Gastrocnemius medialis (tissue), 4 donors: Measurements from ENCODE around the gene P2RY10. TPM values are rescaled to one million over a fixed set of nuclear protein-coding genes. Genes with fewer than 3 reads are reported as not detected.

Experiments used
- ATAC-seq, 2 donors: fragments of 150-250 bp; one replicate each; pipeline ENCODE4 v1.9.1; 2016
- DNase-seq, 2 donors: peaks; one replicate each; pipeline ENCODE4 v3.0.0-alpha.2; 2019
- H3K27ac ChIP-seq, 4 donors: fragments of 200-600 bp; sonication (generic); 1 replicate in 1 of 4; 2 replicates in 3 of 4; pipeline ENCODE4 v1.5.1; 2016 to 2018; ENCODE audit warnings: mild to moderate bottlenecking in 2 of 4, moderate library complexity in 1 of 4
- H3K27me3 ChIP-seq, 3 donors: fragments of 200-600 bp; sonication (generic) in 2 of 3; 1 replicate in 1 of 3; 2 replicates in 2 of 3; pipeline versions ENCODE4 v1.5.1 to v1.6.0; 2016 to 2019; ENCODE audit warnings: mild to moderate bottlenecking in 1 of 3, moderate library complexity in 1 of 3
- H3K36me3 ChIP-seq, 2 donors: fragments of 200-600 bp; sonication (generic) in 1 of 2; one replicate each; pipeline ENCODE4 v1.5.1; 2017 to 2018
- H3K4me1 ChIP-seq, 2 donors: fragments of 200-600 bp; sonication (generic) in 1 of 2; one replicate each; pipeline ENCODE4 v1.5.1; 2016 to 2017; ENCODE audit warnings: mild to moderate bottlenecking in 2 of 2
- H3K4me3 ChIP-seq, 4 donors: fragments of 200-600 bp; sonication (generic) in 3 of 4; 1 replicate in 1 of 4; 2 replicates in 3 of 4; pipeline ENCODE4 v1.5.1; 2016 to 2019; ENCODE audit warnings: mild to moderate bottlenecking in 2 of 4
- H3K9me3 ChIP-seq, 3 donors: fragments of 200-600 bp; sonication (generic) in 2 of 3; 1 replicate in 1 of 3; 2 replicates in 2 of 3; pipeline ENCODE4 v1.5.1; 2016 to 2019
- POLR2A ChIP-seq, 2 donors: fragments of 450-650 bp; IDR thresholded peaks; one replicate each; pipeline ENCODE4 v1.6.1; 2017; ENCODE audit warnings: antibody characterized with exemption in 2 of 2, mild to moderate bottlenecking in 2 of 2, moderate library complexity in 2 of 2
- in situ Hi-C, 4 donors: fragments of 200-750 bp; cut with MboI; loops; one replicate each; pipeline versions ENCODE4 v1.15.0 to v1.8.0; 2017; ENCODE audit warnings: low sequenced_read_pairs in 4 of 4
- intact Hi-C: fragments of 100-400 bp; cut with DNase I; formaldehyde crosslinking; loops from one replicate; pipeline ENCODE4 v1.15.1; 2023; ENCODE audit warnings: low total_unique reads
- total RNA-seq, 4 donors: library from RNA; depleted of rRNA; stranded (reverse); fragments of >200 nt; gene quantifications; one replicate each; pipeline versions ENCODE4 v1.1.0 to v1.2.3, GENCODE V29; 2016
- TF ChIP-seq, protein P1 (sequence below), 5 experiments: fragments of 450-650 bp in 3 of 5; fragments of 200-600 bp in 2 of 5; sonication (generic) in 2 of 5; IDR thresholded peaks in 4 of 5; conservative IDR thresholded peaks in 1 of 5; 1 replicate in 4 of 5; 2 replicates in 1 of 5; pipeline ENCODE4 v1.5.1; 2016 to 2019; ENCODE audit warnings: antibody characterized with exemption in 5 of 5, mild to moderate bottlenecking in 3 of 5, moderate library complexity in 3 of 5

The P2RY10 gene
- total RNA-seq, 4 donors from 2014 or later, result 1.6 TPM; not detected in 3

DNA sequence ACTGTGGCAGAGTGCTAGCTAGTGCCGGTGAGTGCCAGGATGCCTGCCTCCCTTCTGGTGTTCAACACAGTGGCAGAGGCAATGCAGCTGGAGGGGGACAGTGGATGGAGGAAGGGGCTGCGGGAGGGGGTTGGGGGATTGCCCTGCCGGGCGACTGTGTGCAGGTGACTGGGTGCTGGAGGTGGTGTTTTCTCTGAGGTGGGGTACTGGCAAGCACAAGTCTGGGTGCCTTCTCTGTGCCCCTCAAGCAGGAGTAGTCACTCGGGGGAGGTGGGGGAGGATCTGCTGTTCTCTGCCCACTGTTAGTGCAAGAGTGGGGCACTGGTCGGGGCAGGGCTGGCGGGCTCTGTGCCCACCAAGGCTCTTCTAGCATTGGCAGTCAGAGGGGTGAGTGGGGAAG lies 10.3 kb upstream of the P2RY10 start:
- no peak overlapping the region for H3K27ac ChIP-seq
- no peaks in the 10 kb centered on the region for H3K27me3 ChIP-seq
- H3K4me3 ChIP-seq, result no peak overlapping the region
- no peaks in the 10 kb centered on the region for H3K36me3 ChIP-seq
- in situ Hi-C loops (no loop called here), intact Hi-C loops (no loop called here)
- H3K9me3 ChIP-seq, result no peaks in the 10 kb centered on the region
- DNase-seq, result no peak
- ATAC-seq, result no peak
- H3K4me1 ChIP-seq, result no peaks in the 10 kb centered on the region
- no peak for TF ChIP-seq POLR2A (IDR thresholded peaks at IDR 0.05)
- TF ChIP-seq, protein P1, sequence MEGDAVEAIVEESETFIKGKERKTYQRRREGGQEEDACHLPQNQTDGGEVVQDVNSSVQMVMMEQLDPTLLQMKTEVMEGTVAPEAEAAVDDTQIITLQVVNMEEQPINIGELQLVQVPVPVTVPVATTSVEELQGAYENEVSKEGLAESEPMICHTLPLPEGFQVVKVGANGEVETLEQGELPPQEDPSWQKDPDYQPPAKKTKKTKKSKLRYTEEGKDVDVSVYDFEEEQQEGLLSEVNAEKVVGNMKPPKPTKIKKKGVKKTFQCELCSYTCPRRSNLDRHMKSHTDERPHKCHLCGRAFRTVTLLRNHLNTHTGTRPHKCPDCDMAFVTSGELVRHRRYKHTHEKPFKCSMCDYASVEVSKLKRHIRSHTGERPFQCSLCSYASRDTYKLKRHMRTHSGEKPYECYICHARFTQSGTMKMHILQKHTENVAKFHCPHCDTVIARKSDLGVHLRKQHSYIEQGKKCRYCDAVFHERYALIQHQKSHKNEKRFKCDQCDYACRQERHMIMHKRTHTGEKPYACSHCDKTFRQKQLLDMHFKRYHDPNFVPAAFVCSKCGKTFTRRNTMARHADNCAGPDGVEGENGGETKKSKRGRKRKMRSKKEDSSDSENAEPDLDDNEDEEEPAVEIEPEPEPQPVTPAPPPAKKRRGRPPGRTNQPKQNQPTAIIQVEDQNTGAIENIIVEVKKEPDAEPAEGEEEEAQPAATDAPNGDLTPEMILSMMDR (IDR thresholded peaks at IDR 0.05 in 4 of 5, conservative IDR thresholded peaks at IDR 0.05 in 1 of 5), result no peak

GRCh38 chrX:78944351-78944750 lies 840 bp upstream of the P2RY10 start:
- Histone ChIP-seq H3K9me3 (no peaks in the 10 kb centered on the region), H3K4me1 (no peaks in the 10 kb centered on the region), H3K4me3 (no peak overlapping the region), H3K27ac (no peak overlapping the region), H3K27me3 (no peaks in the 10 kb centered on the region), H3K36me3 (no peaks in the 10 kb centered on the region)
- DNase-seq (no peak), ATAC-seq (no peak)
- intact Hi-C loops (no loop called here), in situ Hi-C loops (no loop called here)
- TF ChIP-seq POLR2A (IDR thresholded peaks at IDR 0.05), result no peak
- TF ChIP-seq, protein P1 (IDR thresholded peaks at IDR 0.05 in 4 of 5, conservative IDR thresholded peaks at IDR 0.05 in 1 of 5), result no peak

DNA sequence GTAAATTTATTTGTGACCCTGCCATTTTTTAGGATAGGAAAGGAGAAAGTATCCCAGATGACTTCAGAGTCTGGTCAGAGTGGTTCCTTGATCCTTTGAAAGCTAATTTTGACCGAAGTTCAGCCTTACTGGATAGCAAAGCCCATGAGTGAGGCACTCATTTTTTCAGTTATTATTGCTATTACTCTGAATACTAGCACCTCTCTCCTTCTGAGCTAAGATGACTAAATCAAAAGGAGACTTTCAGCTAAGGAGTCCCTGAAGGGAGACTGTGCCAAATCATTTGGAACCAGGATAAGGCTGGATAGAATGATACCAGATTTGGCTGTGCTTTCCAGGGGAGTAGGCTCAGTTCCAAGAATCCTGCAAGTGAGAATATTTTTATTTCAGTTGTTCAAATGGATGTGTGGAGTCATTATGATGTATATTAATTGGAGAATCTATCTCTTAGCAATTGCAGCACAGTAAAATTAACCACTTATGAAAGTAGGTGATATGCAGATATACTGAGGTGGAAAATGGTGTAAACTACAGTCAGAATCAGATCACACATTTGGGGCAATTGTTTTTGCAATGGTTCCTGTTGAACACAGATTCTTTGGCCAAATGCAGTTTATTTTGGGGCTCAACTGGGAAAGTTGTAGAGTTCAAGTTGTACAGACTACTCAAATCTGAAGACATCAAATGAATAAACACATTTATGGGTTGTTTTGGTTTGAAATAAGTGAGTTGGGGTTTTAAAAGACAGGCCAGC lies 1.2 kb downstream of the P2RY10 start:
- H3K36me3 ChIP-seq, result no peaks in the 10 kb centered on the region
- in situ Hi-C loops, result no loop called here
- intact Hi-C loops, result no loop called here
- TF ChIP-seq POLR2A (IDR thresholded peaks at IDR 0.05), result no peak
- TF ChIP-seq, protein P1 (IDR thresholded peaks at IDR 0.05 in 4 of 5, conservative IDR thresholded peaks at IDR 0.05 in 1 of 5), result no peak
- H3K27ac ChIP-seq, result no peak overlapping the region
- ATAC-seq (no peak), DNase-seq (no peak)
- H3K9me3 ChIP-seq, result no peaks in the 10 kb centered on the region
- H3K4me1 ChIP-seq, result no peaks in the 10 kb centered on the region
- no peaks in the 10 kb centered on the region for H3K27me3 ChIP-seq
- H3K4me3 ChIP-seq, result no peak overlapping the region

- intact Hi-C loops (no loop called here), in situ Hi-C loops (no loop called here)
- Histone ChIP-seq H3K4me1 (no peaks in the 10 kb centered on the region), H3K4me3 (no peak overlapping the region), H3K27me3 (no peaks in the 10 kb centered on the region), H3K27ac (no peak overlapping the region), H3K36me3 (no peaks in the 10 kb centered on the region), H3K9me3 (no peaks in the 10 kb centered on the region)
- ATAC-seq, result no peak
- DNase-seq, result no peak
- TF ChIP-seq POLR2A (IDR thresholded peaks at IDR 0.05), result no peak
- TF ChIP-seq, protein P1 (IDR thresholded peaks at IDR 0.05 in 4 of 5, conservative IDR thresholded peaks at IDR 0.05 in 1 of 5), result no peak
Observed at GRCh38 chrX:78950009-78950835, 5.0 kb downstream of the P2RY10 start.
